Measurements from ENCODE around the gene NTRK2. TPM values are rescaled to one million over a fixed set of nuclear protein-coding genes. Genes with fewer than 3 reads are reported as not detected.

NTRK2 gene
- total RNA-seq, 1 donor from 2014 or later, result 0.02 TPM

DNA sequence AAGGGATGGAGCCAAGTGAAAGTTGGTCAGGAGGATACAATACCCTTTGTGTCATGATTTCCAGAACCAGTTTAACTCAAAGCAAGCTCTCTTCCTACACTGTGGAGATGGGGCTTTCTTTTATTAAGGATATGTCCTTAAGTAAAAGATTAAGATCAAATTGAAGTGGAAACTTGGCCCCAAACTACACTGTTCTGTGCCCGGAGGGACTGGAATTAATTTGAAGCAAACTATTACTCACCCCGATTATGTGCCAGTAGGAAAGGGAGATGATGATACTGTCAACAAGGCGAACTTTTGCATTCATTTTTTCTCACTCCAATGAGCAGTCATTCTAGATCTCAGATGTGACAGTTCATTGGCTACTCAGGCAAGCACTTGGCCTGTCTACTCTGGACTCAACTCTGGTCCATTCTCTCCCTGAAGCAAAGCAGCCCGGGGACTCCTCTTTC lies 186.7 kb downstream of the NTRK2 start:
- no peak overlapping the region for H3K4me3 ChIP-seq
- H3K27me3 Mint-ChIP-seq (ENCODE audit: insufficient read depth, low read depth), result peaks cover 10% of the 10 kb centered on the region
- no peak overlapping the region for H3K4me2 ChIP-seq
- H3K79me2 ChIP-seq (ENCODE audit: low read depth), result no peaks in the 10 kb centered on the region
- no peak overlapping the region for H2AFZ ChIP-seq (replicated peaks)
- peaks cover 46% of the 10 kb centered on the region for H3K4me1 ChIP-seq
- H3K4me3 Mint-ChIP-seq, result no peak overlapping the region
- no peaks in the 10 kb centered on the region for H4K20me1 ChIP-seq (ENCODE audit: low read depth)
- no peaks in the 10 kb centered on the region for H3K9me3 Mint-ChIP-seq
- H3K27ac ChIP-seq, result no peak overlapping the region
- DNase-seq (ENCODE audit: low spot score), result no peak
- H3K27me3 ChIP-seq, result no peaks in the 10 kb centered on the region
- no peak for TF ChIP-seq EZH2 (IDR thresholded peaks at IDR 0.05)
- TF ChIP-seq EZH2phosphoT487 (IDR thresholded peaks at IDR 0.05), result no peak
- no peak for TF ChIP-seq CTCF (IDR thresholded peaks at IDR 0.05)
- peaks cover 5% of the 10 kb centered on the region for H3K36me3 Mint-ChIP-seq
- no peaks in the 10 kb centered on the region for H3K36me3 ChIP-seq
- H3K9me3 ChIP-seq (ENCODE audit: low read depth), result no peaks in the 10 kb centered on the region
- H3K9ac ChIP-seq, result no peak overlapping the region
- H3K4me1 Mint-ChIP-seq, result peaks cover 64% of the 10 kb centered on the region
- H3K27ac Mint-ChIP-seq, result no peak overlapping the region
- H3F3A ChIP-seq (ENCODE audit: low read depth), result peaks cover 37% of the 10 kb centered on the region

GRCh38 chr9:84857211-84857610 lies 187.7 kb downstream of the NTRK2 start:
- Mint-ChIP-seq H3K36me3 (peaks cover 5% of the 10 kb centered on the region), H3K4me1 (peaks cover 64% of the 10 kb centered on the region), H3K27ac (no peak overlapping the region), H3K27me3 (ENCODE audit: insufficient read depth, low read depth) (peaks cover 10% of the 10 kb centered on the region), H3K4me3 (no peak overlapping the region), H3K9me3 (no peaks in the 10 kb centered on the region)
- TF ChIP-seq EZH2phosphoT487 (IDR thresholded peaks at IDR 0.05), result no peak
- TF ChIP-seq CTCF (IDR thresholded peaks at IDR 0.05), result no peak
- no peak for TF ChIP-seq EZH2 (IDR thresholded peaks at IDR 0.05)
- Histone ChIP-seq H3K4me3 (no peak overlapping the region), H3K9ac (no peak overlapping the region), H3K4me1 (peaks cover 46% of the 10 kb centered on the region), H3F3A (ENCODE audit: low read depth) (peaks cover 29% of the 10 kb centered on the region), H3K79me2 (ENCODE audit: low read depth) (no peaks in the 10 kb centered on the region), H4K20me1 (ENCODE audit: low read depth) (no peaks in the 10 kb centered on the region), H3K4me2 (no peak overlapping the region), H3K9me3 (ENCODE audit: low read depth) (no peaks in the 10 kb centered on the region), H3K36me3 (no peaks in the 10 kb centered on the region), H2AFZ (replicated peaks) (no peak overlapping the region), H3K27ac (no peak overlapping the region), H3K27me3 (no peaks in the 10 kb centered on the region)
- DNase-seq (ENCODE audit: low spot score), result no peak

DNA sequence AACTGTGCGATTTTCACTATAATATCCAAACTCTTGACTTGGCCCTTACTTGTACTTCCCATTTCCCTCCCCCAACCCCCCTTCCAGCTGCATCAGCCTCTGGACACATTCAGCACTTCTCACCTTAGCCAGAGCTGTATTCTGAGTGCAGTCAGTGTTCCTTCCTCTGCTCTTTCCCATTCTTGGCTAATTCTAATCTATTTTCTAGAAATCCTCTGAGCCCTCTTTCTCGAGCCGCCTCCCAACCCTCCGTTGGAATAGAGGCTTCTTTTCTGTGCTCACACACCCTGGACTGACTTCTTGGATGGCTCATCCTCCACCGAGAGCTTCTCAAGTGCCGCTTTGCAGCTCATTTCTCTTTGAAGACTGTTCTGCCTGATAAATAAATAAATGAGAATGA lies 188.8 kb downstream of the NTRK2 start:
- Mint-ChIP-seq H3K36me3 (peaks cover 4% of the 10 kb centered on the region), H3K27ac (peak overlapping the region; percentile 34), H3K4me3 (no peak overlapping the region), H3K9me3 (no peaks in the 10 kb centered on the region), H3K27me3 (ENCODE audit: insufficient read depth, low read depth) (peaks cover 10% of the 10 kb centered on the region), H3K4me1 (peaks cover 64% of the 10 kb centered on the region)
- TF ChIP-seq EZH2phosphoT487 (IDR thresholded peaks at IDR 0.05) (no peak), EZH2 (IDR thresholded peaks at IDR 0.05) (no peak), CTCF (IDR thresholded peaks at IDR 0.05) (no peak)
- Histone ChIP-seq H3K9ac (no peak overlapping the region), H3K27me3 (no peaks in the 10 kb centered on the region), H3F3A (ENCODE audit: low read depth) (peaks cover 29% of the 10 kb centered on the region), H3K4me1 (peaks cover 45% of the 10 kb centered on the region), H3K9me3 (ENCODE audit: low read depth) (no peaks in the 10 kb centered on the region), H3K4me3 (no peak overlapping the region), H2AFZ (replicated peaks) (no peak overlapping the region), H3K79me2 (ENCODE audit: low read depth) (no peaks in the 10 kb centered on the region), H3K27ac (no peak overlapping the region), H3K4me2 (no peak overlapping the region), H4K20me1 (ENCODE audit: low read depth) (no peaks in the 10 kb centered on the region), H3K36me3 (no peaks in the 10 kb centered on the region)
- DNase-seq (ENCODE audit: low spot score), result no peak

All from neural progenitor cell (in vitro differentiated cells).